Measurements from ENCODE around the gene GNG8.
"Not testable (repeated sequence)": the region's sequence is repeated elsewhere in the genome, so short reads cannot be mapped to it uniquely, and the experiment has no call there.

The GNG8 gene

GRCh38 chr19:46646402-46646801 lies 10.4 kb upstream of the GNG8 start:
- no peak for DNase-seq (ENCODE audit: low read depth)

GRCh38 chr19:46644720-46645119 lies 8.7 kb upstream of the GNG8 start:
- no peak for DNase-seq (ENCODE audit: low read depth)

GRCh38 chr19:46640656-46641055 lies 4.7 kb upstream of the GNG8 start:
- no peak for DNase-seq (ENCODE audit: low read depth)

- DNase-seq (ENCODE audit: low read depth), result no peak
Observed at GRCh38 chr19:46639358-46640182, 3.6 kb upstream of the GNG8 start.

GRCh38 chr19:46637224-46637623 lies 1.2 kb upstream of the GNG8 start:
- no peak for DNase-seq (ENCODE audit: low read depth)

GRCh38 chr19:46634656-46635218 lies 1.3 kb downstream of the GNG8 start:
- no peak for DNase-seq (ENCODE audit: low read depth)

- DNase-seq (ENCODE audit: low read depth), result peak; percentile 92
Observed at GRCh38 chr19:46634045-46634655, 1.9 kb downstream of the GNG8 start.

- no peak for DNase-seq (ENCODE audit: low read depth)
Observed at GRCh38 chr19:46633130-46633529, 2.9 kb downstream of the GNG8 start.

- no peak for DNase-seq (ENCODE audit: low read depth)
Observed at GRCh38 chr19:46631481-46631880, 4.5 kb downstream of the GNG8 start.

- no peak for DNase-seq (ENCODE audit: low read depth)
Observed at GRCh38 chr19:46630586-46631205, 5.3 kb downstream of the GNG8 start.

GRCh38 chr19:46629546-46630025 lies 6.4 kb downstream of the GNG8 start:
- no peak for DNase-seq (ENCODE audit: low read depth)

- not testable (repeated sequence) for DNase-seq (ENCODE audit: low read depth)
Observed at GRCh38 chr19:46628970-46629369, 7.0 kb downstream of the GNG8 start.

GRCh38 chr19:46626446-46626845 lies 9.6 kb downstream of the GNG8 start:
- no peak for DNase-seq (ENCODE audit: low read depth)

GRCh38 chr19:46625731-46626130 lies 10.3 kb downstream of the GNG8 start:
- no peak for DNase-seq (ENCODE audit: low read depth)

- no peak for DNase-seq (ENCODE audit: low read depth)
Observed at GRCh38 chr19:46624958-46625661, 10.9 kb downstream of the GNG8 start, which contains the start of gene PTGIR. Gene PTGIR (minus strand): TSS chr19:46625089. CDS start chr19:46624225, 864 bp downstream.

GRCh38 chr19:46623915-46624502 lies 12.0 kb downstream of the GNG8 start:
- no peak for DNase-seq (ENCODE audit: low read depth)

GRCh38 chr19:46622118-46622446 lies 13.9 kb downstream of the GNG8 start:
- no peak for DNase-seq (ENCODE audit: low read depth)

GRCh38 chr19:46621191-46622117 lies 14.5 kb downstream of the GNG8 start:
- DNase-seq (ENCODE audit: low read depth), result no peak

GRCh38 chr19:46620716-46621115 lies 15.3 kb downstream of the GNG8 start:
- DNase-seq (ENCODE audit: low read depth), result no peak

- no peak for DNase-seq (ENCODE audit: low read depth)
Observed at GRCh38 chr19:46620267-46620666, 15.7 kb downstream of the GNG8 start.
